Esophagus squamous epithelium (tissue), 4 donors: ENCODE results near the gene EIF2AK3.

Source experiments
- CTCF ChIP-seq, 6 experiments: fragments of 450-650 bp in 4 of 6; fragments of 200-600 bp in 2 of 6; sonication (generic) in 2 of 6; IDR thresholded peaks; one replicate each; pipeline ENCODE4 v1.5.1; 2016 to 2019; ENCODE audit warnings: antibody characterized with exemption in 6 of 6, mild to moderate bottlenecking in 4 of 6, moderate library complexity in 4 of 6
- POLR2A ChIP-seq, 4 donors: fragments of 450-650 bp; IDR thresholded peaks; one replicate each; pipeline ENCODE4 v1.6.1; 2017; ENCODE audit warnings: antibody characterized with exemption in 4 of 4, mild to moderate bottlenecking in 4 of 4, moderate library complexity in 3 of 4

- TF ChIP-seq CTCF (IDR thresholded peaks at IDR 0.05) = no peak
- TF ChIP-seq POLR2A (IDR thresholded peaks at IDR 0.05) = no peak
Observed at GRCh38 chr2:88651646-88652045, 24.4 kb upstream of the EIF2AK3 start.
